ENCODE data around the gene ANAPC16. TPM values are rescaled to one million over a fixed set of nuclear protein-coding genes. Genes with fewer than 3 reads are reported as not detected.

ANAPC16 gene
- total RNA-seq: 29.9 and 38.6 TPM in 2 replicates

GRCh38 chr10:72215611-72216549, at the start of gene ANAPC16, which contains the start of gene ASCC1:
TSS of gene ANAPC16 (plus strand) at chr10:72216012. CDS start at chr10:72223915, 7,903 bp downstream.
TSS of gene ASCC1 (minus strand) at chr10:72216276. CDS start at chr10:72213298, 2,978 bp downstream.

DNA sequence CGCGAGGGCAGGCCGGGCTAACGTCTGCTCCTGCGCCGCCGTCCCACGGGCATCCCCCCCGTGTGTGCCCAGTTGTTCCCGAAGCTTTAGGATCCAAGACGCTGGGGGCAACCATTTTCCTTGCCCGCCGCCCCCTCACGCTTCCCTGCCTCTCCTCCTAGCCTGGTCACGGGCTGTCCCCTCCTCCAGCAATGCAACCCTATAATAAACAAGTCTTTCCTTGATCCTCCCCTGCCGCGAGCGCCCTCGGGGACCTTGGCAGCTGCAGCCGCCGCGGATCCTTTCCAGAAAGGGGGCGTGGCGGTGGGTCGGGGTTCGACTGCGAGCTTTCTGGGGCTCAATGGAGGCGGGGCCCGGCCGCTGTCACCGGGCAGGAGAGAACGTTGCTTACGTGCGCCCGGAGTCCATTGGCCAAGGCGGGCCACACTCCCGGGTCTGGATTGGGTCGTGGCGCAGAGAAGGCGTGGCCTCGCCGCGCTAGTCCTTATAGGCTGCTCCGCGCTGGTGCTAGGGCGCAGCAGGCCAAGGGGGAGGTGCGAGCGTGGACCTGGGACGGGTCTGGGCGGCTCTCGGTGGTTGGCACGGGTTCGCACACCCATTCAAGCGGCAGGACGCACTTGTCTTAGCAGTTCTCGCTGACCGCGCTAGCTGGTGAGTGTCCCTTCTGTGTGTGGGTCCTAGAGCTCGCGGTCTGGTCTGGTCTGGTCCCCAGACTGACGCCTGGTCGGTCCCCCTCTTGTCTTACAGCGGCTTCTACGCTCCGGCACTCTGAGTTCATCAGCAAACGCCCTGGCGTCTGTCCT, 57.8 kb downstream of the ANAPC16 start, which contains the start of gene DDIT4:
Gene DDIT4 (plus strand): TSS at position 515 of the 803 bp plus-strand sequence. CDS start 293 bp downstream, outside the sequence.

Small RNA genes within 50 kb of the gene (small RNA-seq; reads per million reads assigned to genes)
- gene RF00019 (not detected), gene RF00340 (not detected)

Other genes with a start within 250 kb of the ANAPC16 start
- under 0.01 and 0.20 TPM in 2 replicates for gene SPOCK2, start 127.5 kb upstream of the ANAPC16 start, total RNA-seq
- gene ASCC1, start 264 bp downstream of the ANAPC16 start, total RNA-seq: 34.0 and 35.6 TPM in 2 replicates
- 100 and 165 TPM in 2 replicates for gene DDIT4, start 57.9 kb downstream of the ANAPC16 start, total RNA-seq
- gene DNAJB12, start 138.9 kb downstream of the ANAPC16 start, total RNA-seq: 25.0 and 33.8 TPM in 2 replicates

All from subcutaneous preadipocyte (primary cell).